ENCODE measurements around the gene PPP6R3. TPM values are rescaled to one million over a fixed set of nuclear protein-coding genes. Genes with fewer than 3 reads are reported as not detected.

PPP6R3 gene
- total RNA-seq, 4 donors from 2014 or later, result 238 to 334 (median 268) TPM

- no peak for TF ChIP-seq CTCF (IDR thresholded peaks at IDR 0.05)
- TF ChIP-seq POLR2A (IDR thresholded peaks at IDR 0.05), result no peak
- H3K4me3 ChIP-seq (replicated peaks in 1 of 3), result no peak overlapping the region
- H3K27ac ChIP-seq, result no peak overlapping the region
- H3K4me1 ChIP-seq, result peaks cover 57 to 65% of the 10 kb centered on the region in 2 donors
- intact Hi-C loops (cut with DNase I), result no loop called here
- no peak for DNase-seq
- H3K27me3 ChIP-seq, result no peaks in the 10 kb centered on the region
- H3K9me3 ChIP-seq, result no peaks in the 10 kb centered on the region
- no peaks in the 10 kb centered on the region for H3K36me3 ChIP-seq
- 79 to 81% methylated on average over 3 of the region's 3 CpGs for WGBS, 2 donors
Measured at GRCh38 chr11:68495220-68495729, 34.7 kb downstream of the PPP6R3 start.

- no peaks in the 10 kb centered on the region for H3K36me3 ChIP-seq
- no peaks in the 10 kb centered on the region for H3K9me3 ChIP-seq
- peak; percentile 70 to 72 for DNase-seq
- H3K27ac ChIP-seq, result peak overlapping the region in 2 of 3 donors; percentile 3 to 14
- no peaks in the 10 kb centered on the region for H3K27me3 ChIP-seq
- peaks cover 57 to 65% of the 10 kb centered on the region in 2 donors for H3K4me1 ChIP-seq
- intact Hi-C loops (cut with DNase I), result no loop called here
- WGBS, 2 donors, result 37 to 48% methylated on average over 3 of the region's 3 CpGs
- no peak overlapping the region for H3K4me3 ChIP-seq (replicated peaks in 1 of 3)
- TF ChIP-seq POLR2A (IDR thresholded peaks at IDR 0.05), result no peak
- no peak for TF ChIP-seq CTCF (IDR thresholded peaks at IDR 0.05)
Measured at GRCh38 chr11:68495872-68496271, 35.3 kb downstream of the PPP6R3 start.

GRCh38 chr11:68497761-68498160 is 37.2 kb downstream of the PPP6R3 start:
- intact Hi-C loops (cut with DNase I), result no loop called here
- Histone ChIP-seq H3K9me3 (no peaks in the 10 kb centered on the region), H3K27me3 (no peaks in the 10 kb centered on the region), H3K4me3 (replicated peaks in 1 of 3) (no peak overlapping the region), H3K27ac (peak overlapping the region in 2 of 3 donors; percentile 4 to 41), H3K4me1 (peaks cover 71 to 80% of the 10 kb centered on the region in 2 donors), H3K36me3 (no peaks in the 10 kb centered on the region)
- no peak for TF ChIP-seq CTCF (IDR thresholded peaks at IDR 0.05)
- TF ChIP-seq POLR2A (IDR thresholded peaks at IDR 0.05), result no peak
- WGBS, 2 donors, result 75 to 94% methylated on average over 2 of the region's 2 CpGs
- no peak for DNase-seq

GRCh38 chr11:68498321-68498720 is 37.8 kb downstream of the PPP6R3 start:
- no peaks in the 10 kb centered on the region for H3K36me3 ChIP-seq
- peak; percentile 76 to 77 for DNase-seq
- H3K27me3 ChIP-seq, result no peaks in the 10 kb centered on the region
- 12 to 15% methylated on average over 2 of the region's 2 CpGs for WGBS, 2 donors
- intact Hi-C loops (cut with DNase I), result no loop called here
- no peaks in the 10 kb centered on the region for H3K9me3 ChIP-seq
- no peak overlapping the region for H3K4me3 ChIP-seq (replicated peaks in 1 of 3)
- peaks cover 74 to 80% of the 10 kb centered on the region in 2 donors for H3K4me1 ChIP-seq
- TF ChIP-seq POLR2A (IDR thresholded peaks at IDR 0.05) (no peak), CTCF (IDR thresholded peaks at IDR 0.05) (no peak)
- peak overlapping the region in 1 of 3 donors; percentile 41 for H3K27ac ChIP-seq

GRCh38 chr11:68498903-68499883 is 38.6 kb downstream of the PPP6R3 start:
- Histone ChIP-seq H3K36me3 (no peaks in the 10 kb centered on the region), H3K4me1 (peaks cover 82 to 89% of the 10 kb centered on the region in 2 donors), H3K4me3 (replicated peaks in 1 of 3) (no peak overlapping the region), H3K9me3 (no peaks in the 10 kb centered on the region), H3K27ac (peak overlapping the region; percentile 6 to 41 (median 37)), H3K27me3 (no peaks in the 10 kb centered on the region)
- 39% methylated on average over 10 to 11 of the region's 11 CpGs for WGBS, 2 donors
- TF ChIP-seq CTCF (IDR thresholded peaks at IDR 0.05), result no peak
- TF ChIP-seq POLR2A (IDR thresholded peaks at IDR 0.05), result no peak
- DNase-seq, result peak; percentile 60 to 65
- intact Hi-C loops (cut with DNase I), result no loop called here

Measured in thyroid gland (tissue), 4 donors.